GM10248 (cell line): ENCODE results near the gene OGG1.

Source experiments
- CTCF ChIA-PET: fragments of 300-600 bp; sonication (Branson Sonifier 250); formaldehyde crosslinking; extraction: SDS; loops from one replicate; lab custom pipeline; 2021; ENCODE audit warnings: antibody characterized with exemption; lab: Yijun Ruan, JAX
- POLR2A ChIA-PET: fragments of 350-650 bp; sonication (Branson Sonifier 250); formaldehyde crosslinking; extraction: SDS; loops from one replicate; lab custom pipeline; 2020; ENCODE audit warnings: antibody characterized with exemption; lab: Yijun Ruan, JAX
- DNase-seq: peaks from one replicate; pipeline ENCODE4 v3.0.0; 2012; ENCODE audit errors: extremely low spot score
- TF ChIP-seq, protein P1 (sequence below): IDR thresholded peaks from 2 replicates; pipeline ENCODE4 v1.5.1; 2012; ENCODE audit warnings: mild to moderate bottlenecking, low read depth; ENCODE audit errors: extremely low read depth, missing control alignments, control extremely low read depth

Gene OGG1

DNA sequence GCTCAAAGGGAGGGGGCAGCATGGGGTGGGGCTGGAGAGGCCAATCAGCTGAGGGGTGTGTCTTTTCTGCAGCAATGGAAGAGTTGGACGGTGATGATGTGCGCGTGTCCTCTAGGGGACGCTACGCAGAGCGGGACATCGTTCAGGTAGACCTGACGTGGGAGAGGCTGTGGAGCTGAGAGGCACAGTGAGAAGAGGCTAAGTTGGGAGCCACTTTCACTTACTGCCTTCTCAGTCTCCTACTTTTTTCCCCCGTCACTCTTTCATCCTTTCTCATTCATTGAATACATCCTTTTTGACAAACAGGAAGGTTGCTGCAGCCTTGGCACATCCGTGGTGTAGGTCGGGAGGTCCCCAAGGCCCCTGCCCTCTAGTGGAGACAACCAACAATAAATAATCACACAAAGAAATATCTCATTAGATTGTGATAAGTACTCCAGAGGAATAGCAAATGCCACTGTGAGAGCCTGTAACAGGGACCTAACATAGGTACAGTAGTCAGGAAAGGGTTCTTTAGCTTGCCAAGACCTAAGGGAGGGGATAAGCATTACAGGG lies 22.6 kb upstream of the OGG1 start:
- CTCF ChIA-PET, result interaction anchor here (0.6 to 3.2 kb wide), 15 partner anchors 9 to 365 kb away, joined by 3 to 17 read pairs (median 4); partner anchors contain the start of gene THUMPD3
- TF ChIP-seq, protein P1, sequence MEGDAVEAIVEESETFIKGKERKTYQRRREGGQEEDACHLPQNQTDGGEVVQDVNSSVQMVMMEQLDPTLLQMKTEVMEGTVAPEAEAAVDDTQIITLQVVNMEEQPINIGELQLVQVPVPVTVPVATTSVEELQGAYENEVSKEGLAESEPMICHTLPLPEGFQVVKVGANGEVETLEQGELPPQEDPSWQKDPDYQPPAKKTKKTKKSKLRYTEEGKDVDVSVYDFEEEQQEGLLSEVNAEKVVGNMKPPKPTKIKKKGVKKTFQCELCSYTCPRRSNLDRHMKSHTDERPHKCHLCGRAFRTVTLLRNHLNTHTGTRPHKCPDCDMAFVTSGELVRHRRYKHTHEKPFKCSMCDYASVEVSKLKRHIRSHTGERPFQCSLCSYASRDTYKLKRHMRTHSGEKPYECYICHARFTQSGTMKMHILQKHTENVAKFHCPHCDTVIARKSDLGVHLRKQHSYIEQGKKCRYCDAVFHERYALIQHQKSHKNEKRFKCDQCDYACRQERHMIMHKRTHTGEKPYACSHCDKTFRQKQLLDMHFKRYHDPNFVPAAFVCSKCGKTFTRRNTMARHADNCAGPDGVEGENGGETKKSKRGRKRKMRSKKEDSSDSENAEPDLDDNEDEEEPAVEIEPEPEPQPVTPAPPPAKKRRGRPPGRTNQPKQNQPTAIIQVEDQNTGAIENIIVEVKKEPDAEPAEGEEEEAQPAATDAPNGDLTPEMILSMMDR, result peak; percentile 35
- DNase-seq, result peak; percentile 34
- POLR2A ChIA-PET, result no interaction called here

DNA sequence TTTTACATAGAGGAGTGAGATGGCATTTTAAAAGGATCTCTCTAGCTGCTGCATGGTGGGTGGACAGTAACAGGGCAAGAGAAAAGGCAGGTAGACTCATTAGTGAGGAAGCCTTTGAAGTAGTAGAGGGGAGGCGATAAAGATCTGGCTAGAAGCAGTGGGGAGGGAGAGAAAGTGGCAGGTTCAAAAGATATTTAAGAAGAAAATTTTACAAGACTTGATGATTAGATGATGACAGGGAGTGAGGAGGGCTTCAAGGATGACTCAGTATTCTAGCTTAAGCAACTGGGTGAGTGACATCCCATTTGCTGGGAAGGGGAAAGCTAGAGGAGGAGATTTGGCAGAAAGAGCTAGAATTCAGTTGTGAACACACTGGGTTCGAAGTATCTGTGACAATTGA lies 22.0 kb upstream of the OGG1 start:
- DNase-seq, result no peak
- TF ChIP-seq, protein P1, result no peak
- ChIA-PET POLR2A (no interaction called here), CTCF (interaction anchor here (0.7 to 3.2 kb wide), 14 partner anchors 9 to 366 kb away, joined by 3 to 17 read pairs (median 4); partner anchors contain the start of gene THUMPD3)

DNA sequence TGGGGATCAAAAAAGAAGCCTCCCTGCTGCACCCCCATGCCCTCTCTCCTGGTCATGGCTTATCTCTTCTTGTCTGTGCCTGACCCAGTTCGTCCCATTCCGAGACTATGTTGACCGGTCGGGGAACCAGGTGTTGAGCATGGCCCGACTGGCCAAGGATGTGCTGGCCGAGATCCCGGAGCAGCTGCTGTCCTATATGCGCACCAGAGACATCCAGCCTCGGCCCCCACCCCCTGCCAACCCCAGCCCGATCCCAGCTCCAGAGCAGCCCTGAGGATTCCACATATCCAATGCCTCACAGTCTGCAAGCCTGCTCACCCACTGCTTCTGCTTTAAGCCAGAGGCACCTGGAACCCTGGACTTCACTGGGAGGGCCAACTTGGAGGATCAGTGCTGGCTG lies 20.3 kb upstream of the OGG1 start:
- no peak for DNase-seq
- TF ChIP-seq, protein P1, result no peak
- CTCF ChIA-PET, result interaction anchor here (1.2 to 2.4 kb wide), 2 partner anchors 37 to 226 kb away, joined by 3 to 10 read pairs; no protein-coding TSS in a partner anchor
- POLR2A ChIA-PET, result no interaction called here

DNA sequence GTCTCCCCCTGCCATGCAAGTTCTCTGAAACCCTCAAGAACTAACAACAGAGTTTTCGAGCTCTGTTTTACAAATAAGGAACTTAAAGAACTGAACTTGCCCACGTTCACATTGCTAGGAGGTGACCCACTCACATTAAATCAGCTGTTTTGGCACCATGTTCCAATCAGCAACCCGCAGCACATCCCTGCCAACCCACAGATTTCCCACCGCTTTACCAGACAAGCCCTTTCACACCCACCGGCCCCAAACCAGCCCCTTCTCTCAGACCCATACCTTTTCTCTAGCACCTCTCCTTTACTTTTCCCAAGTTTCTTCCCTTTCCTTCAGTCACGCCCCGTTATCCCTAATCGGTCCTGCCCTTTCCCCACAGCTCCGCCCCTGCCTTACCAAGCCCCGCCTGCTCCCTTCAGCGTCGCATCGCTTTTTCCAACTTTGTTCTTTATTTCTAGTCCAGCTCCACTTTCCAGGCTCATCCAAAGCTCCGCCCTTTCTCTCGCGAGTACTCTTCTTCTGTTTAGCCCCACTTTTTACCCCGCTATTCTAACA lies 19.0 kb upstream of the OGG1 start:
- TF ChIP-seq, protein P1, result no peak
- CTCF ChIA-PET, result interaction anchor here (0.6 to 2.4 kb wide), 5 partner anchors 9 to 227 kb away, joined by 3 to 10 read pairs (median 4); partner anchors contain the start of gene CAMK1
- DNase-seq, result no peak
- POLR2A ChIA-PET, result interaction anchor here (0.7 to 1.1 kb wide), 2 partner anchors 78 to 334 kb away, joined by 3 to 4 read pairs; no protein-coding TSS in a partner anchor

DNA sequence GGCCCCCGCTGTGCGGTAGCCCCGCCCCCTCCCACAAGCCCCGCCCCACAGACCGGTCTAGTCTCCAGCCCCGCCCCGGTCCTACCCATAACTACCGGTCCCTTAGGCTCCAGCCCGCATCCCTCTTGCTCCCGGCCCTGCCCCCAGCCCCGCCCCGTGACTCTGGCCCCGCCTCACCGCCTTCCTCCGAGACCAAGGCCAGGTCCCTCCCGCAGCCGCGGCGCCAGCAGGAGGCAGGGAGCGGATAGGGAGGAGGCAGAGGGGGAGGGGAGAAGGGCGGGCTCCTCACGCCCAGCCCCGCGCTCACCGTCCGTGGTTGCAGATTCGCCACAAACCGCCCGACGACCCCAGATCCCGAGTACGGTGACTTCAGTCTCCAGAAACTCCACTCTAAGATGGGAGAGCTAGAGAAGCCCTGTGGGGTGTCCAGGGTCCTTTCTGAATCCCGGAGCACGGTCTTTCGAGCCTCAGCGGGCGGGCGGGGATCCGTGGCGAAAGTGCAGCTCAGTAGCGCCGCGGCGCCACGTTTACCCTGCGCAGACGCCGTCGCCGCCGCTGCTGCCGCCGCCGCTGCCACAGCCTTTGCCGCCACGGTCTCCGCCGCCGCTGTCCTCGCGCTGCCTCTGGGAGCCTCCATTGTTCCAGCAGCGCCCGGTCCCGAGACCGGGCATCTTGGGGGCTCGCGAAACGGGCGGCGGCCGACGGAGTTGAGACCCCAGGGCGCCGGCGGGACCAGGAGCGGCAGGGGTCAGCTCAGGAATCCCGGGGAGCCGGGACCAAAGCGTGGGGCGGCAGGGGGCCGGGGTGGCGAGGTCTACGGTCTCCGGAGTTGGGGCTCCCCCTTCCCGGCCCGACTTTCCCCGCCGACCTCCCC lies 18.3 kb upstream of the OGG1 start, which contains the start of gene BRPF1:
TSS of gene BRPF1 (plus strand) at position 530 of the 874 bp plus-strand sequence. CDS start 2,406 bp downstream, outside the sequence.
- TF ChIP-seq, protein P1, result no peak
- CTCF ChIA-PET, result interaction anchor here (1.0 to 3.2 kb wide), 3 partner anchors 11 to 20 kb away, joined by 3 to 26 read pairs (median 4); no protein-coding TSS in a partner anchor
- POLR2A ChIA-PET, result interaction anchor here (0.6 to 3.0 kb wide), 3 partner anchors 18 to 335 kb away, joined by 4 to 11 read pairs (median 4); partner anchors contain the start of gene OGG1
- DNase-seq, result peak; percentile 100
